NCI-H1436 (cell line): ENCODE data around the gene SLN.

Experiments
- DNase-seq: peaks from one replicate; lab custom pipeline; 2025; lab: John Stamatoyannopoulos, UW

Gene SLN

DNA sequence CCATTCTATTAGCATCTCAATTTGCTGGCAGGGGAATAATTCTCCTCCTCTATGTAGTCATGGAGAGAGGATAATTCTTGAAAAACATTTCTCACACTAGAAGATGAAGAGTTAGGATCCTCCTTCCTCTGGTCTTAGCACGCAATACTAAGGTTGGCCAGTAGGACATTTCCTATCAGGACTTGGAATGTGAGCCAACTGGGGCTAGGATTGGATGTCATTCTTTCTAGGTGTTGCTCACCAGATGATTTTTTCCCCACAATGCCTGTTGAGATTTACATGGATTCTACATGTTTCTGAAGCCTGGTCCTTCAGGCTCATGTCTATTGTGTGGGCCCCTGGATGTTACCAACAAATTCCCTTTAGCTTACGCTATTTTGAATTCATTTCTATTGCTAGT lies 28.0 kb downstream of the SLN start:
- no peak for DNase-seq

DNA sequence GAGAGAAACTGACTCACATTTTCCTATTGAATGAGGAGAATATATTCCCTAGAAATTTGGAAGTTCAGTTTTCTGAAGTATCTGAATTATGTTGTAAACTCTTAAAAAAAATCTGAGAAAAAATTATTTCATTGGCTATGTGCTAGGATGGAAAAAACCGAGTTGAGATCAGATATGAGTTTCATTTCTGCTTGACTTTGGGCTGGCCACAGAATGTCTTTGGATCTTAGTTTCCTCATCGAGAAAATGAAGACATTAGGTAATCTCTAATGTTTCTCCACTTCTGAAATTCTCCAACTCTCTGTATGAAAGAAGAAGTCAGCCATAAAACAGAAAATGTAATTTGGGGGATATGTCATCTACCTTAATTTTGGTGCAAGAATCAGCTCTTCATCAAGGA lies 28.8 kb downstream of the SLN start:
- DNase-seq, result no peak

- no peak for DNase-seq
Observed at GRCh38 chr11:107682572-107682971, 29.3 kb downstream of the SLN start.

DNA sequence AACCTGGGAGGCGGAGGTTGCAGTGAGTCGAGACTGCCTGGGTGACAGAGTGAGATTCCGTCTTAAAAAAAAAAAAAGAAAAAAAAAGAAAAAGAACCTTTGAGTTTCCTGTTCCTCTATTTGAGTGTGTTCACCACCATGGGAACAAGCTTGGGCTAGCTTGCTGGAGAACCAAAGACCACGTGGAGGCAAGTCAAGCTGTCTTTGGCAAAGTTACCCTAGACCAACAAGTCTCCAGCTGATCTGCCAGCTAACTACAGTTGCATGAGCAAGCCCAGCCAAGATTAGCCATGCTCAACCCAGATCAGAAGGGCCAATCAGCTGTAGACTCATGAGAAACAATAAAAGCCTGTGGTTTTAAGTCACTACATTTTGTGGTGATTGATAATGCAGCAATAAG lies 29.7 kb downstream of the SLN start:
- DNase-seq, result no peak

DNA sequence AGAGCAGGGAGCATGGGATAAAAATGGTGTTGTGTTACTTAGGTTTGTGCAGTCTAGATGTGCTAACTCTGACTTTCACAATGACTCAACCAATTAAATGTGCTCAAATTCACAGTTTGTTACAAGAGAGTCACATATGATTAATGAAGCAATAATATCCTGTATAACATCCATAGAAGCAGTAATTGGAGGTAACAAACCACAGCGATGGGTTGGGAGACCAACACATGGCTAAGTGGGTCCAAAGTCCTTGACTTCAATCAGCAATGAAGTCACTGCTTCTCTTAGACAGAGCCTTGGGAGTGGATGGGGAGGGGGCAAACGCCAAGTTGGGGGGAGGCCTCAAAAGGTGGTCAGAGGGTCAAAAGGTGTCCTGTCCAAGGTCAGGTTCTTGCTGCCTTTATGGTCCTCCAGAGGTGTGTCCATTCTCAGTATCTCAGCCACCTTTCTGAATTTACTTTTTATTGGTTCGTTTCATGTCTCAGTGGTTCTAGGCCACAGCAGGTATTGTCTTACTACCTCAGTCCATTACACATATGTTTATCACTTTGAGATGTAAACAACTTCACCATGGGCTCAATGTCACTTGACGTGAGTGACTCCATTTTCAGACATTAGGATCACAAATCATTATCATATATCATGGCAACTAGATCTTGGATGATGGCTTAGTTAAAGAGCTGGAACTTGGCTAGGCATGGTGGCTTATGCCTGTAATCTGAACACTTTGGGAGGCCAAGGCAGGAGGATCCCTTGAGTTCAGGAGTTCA lies 32.4 kb downstream of the SLN start:
- no peak for DNase-seq

GRCh38 chr11:107678632-107678971 lies 33.3 kb downstream of the SLN start:
- no peak for DNase-seq

DNA sequence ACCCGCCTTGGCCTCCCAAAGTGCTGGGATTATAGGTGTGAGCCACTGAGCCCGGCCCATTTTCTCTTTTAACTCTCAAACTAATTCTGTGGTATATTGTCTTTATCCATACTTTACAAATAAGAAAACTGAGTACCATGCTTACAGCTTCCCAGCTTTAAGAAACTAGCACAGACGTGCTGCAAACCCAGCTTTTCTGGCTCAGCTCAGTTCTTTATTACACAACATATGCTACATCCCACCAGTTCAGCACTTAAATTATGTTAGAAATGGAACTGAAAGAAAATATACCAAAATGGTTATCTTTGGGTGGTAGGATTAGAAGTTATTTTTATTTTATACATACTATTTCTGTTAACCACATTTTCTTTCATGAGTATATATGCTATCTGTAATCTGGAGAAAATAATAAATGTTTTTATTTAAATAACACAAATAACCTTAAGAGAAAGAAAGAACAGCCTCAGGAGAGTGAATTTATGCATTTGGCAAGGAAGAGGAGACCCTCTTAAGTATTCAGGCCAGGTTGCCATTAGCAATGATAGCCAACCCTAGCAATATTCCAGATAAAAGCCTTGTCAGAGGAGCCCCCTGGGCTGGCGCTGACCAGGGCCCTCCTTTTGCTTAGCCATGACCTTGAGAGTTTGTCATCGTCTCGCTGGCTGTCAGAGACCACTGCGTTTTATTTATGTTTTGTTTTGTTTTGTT lies 33.8 kb downstream of the SLN start:
- no peak for DNase-seq

DNA sequence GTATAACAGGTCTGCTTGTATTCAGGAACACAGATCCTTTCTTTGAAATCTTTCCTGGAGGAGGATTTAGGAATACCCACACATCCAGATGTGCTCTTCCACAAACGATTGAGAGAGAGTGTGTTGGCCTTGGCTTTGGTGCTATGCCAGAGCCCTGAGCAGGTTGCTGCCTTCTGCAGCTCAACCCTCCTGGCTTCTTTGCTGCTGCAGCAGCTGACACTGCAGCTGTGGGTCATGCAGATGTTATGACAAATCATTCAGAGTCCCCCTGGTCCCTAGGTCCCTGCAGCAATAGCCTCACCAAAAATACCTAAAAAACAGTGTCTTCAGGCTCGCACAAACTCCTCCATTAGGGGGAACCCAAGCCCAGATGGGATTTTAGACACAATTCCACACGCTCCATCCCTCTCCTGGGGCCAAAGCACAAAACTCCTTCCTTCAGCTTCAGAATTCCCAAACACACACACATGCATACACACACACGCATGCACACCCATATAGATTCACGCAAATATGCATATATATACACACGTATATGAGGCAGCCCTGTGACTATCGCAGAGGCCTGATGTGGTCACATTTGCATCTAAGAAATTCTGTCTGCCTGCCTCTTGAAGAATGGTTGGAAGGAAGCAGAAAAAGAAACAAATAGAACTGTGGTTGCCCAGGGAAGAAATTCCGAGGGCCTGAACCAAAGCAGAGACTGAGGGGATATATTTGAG lies 35.4 kb downstream of the SLN start:
- no peak for DNase-seq

DNA sequence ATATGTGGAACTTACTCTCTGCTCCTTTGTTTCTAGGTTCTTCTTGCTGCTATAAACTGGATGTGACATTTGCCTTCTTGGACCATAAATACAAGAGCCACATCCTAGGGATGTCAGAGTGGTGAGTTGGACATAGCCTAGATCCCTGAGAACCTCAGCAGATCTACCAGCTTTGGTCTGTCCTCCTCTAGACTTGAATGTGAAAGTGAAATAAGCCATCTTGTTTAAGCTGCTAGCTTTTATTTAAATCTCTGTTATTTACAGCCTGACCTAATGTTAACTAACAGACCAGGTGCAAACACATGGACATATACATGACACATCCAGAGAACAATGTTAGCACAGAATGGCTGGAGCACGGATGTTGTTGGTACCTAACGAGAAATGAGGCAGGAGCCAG lies 36.0 kb downstream of the SLN start:
- no peak for DNase-seq

- no peak for DNase-seq
Observed at GRCh38 chr11:107669893-107670601, 41.8 kb downstream of the SLN start.

DNA sequence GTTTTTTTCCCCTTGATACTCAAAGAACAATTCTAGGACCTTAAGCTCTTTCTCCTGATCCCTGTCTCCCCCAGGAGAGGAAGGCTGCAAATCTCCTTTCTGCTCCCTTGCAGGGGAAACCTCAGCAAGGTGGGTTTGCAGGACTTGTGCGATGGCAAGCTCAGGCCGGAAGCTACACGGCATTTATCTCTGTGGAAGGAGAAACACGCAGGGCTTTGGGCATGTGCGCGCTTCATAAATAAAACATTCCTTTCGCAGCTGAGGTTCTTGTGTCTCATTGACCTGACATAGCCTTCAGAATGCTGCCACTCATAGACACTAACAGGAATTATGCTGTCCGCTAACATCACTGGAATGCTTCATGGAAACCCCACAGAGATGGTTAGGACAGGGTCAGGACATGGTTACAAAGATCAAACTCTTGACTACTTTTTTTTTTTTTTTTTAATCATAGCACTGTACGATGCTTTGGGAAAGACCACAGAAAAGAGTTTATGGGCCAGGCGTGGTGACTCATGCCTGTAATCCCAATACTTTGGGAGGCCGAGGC lies 42.6 kb downstream of the SLN start:
- no peak for DNase-seq

- no peak for DNase-seq
Observed at GRCh38 chr11:107666911-107667613, 44.8 kb downstream of the SLN start.

DNA sequence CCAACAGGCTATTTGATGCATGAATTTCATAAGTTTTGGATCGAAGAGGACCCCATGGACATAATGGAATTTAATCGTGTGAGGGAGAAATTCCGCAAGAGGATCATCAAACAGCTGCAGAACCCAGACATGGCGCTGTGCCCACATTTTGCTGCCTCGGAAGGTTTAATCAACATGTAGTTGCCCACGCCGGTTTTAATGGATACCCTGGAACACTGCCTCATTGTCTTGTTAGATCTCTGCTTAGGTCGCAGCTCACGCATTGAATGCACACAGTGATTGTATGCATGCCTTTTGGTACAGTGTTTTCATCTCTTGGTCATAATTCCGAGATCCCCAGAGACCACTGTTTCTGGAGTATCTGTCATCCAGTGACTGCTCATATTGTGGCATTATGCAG lies 46.8 kb downstream of the SLN start:
- no peak for DNase-seq

DNA sequence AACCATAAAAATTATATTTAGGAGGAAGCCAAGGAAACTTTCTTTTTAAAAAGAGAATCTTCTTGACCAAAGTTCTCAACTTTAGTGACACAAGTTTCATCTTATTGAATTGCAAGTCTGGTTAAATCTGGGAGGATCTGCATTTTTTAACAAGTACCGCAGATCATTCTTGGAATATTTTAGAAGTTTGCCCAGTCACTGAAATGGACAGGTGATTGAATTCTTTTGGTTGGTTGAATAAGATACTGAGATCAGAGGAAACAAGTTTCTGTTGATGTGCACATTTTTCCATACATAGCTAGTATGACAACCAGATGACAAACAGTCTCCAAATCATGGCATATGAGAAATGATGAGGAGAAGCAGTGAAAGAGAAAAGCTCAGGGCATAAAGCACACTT lies 50.2 kb downstream of the SLN start:
- DNase-seq, result no peak

GRCh38 chr11:107660066-107660465 lies 51.8 kb downstream of the SLN start:
- no peak for DNase-seq

- DNase-seq, result no peak
Observed at GRCh38 chr11:107659310-107659709, 52.5 kb downstream of the SLN start.
